Hair follicular keratinocyte (primary cell): ENCODE results near the gene CDC42BPG. TPM values are rescaled to one million over a fixed set of nuclear protein-coding genes. Genes with fewer than 3 reads are reported as not detected.

Experiments
- total RNA-seq: library from RNA; depleted of rRNA; stranded (reverse); fragments of >200 nt; gene quantifications from 2 replicates; pipeline ENCODE4 v1.2.3, GENCODE V29; 2015

Gene CDC42BPG
- total RNA-seq, result 3.8 and 8.1 TPM in 2 replicates

DNA sequence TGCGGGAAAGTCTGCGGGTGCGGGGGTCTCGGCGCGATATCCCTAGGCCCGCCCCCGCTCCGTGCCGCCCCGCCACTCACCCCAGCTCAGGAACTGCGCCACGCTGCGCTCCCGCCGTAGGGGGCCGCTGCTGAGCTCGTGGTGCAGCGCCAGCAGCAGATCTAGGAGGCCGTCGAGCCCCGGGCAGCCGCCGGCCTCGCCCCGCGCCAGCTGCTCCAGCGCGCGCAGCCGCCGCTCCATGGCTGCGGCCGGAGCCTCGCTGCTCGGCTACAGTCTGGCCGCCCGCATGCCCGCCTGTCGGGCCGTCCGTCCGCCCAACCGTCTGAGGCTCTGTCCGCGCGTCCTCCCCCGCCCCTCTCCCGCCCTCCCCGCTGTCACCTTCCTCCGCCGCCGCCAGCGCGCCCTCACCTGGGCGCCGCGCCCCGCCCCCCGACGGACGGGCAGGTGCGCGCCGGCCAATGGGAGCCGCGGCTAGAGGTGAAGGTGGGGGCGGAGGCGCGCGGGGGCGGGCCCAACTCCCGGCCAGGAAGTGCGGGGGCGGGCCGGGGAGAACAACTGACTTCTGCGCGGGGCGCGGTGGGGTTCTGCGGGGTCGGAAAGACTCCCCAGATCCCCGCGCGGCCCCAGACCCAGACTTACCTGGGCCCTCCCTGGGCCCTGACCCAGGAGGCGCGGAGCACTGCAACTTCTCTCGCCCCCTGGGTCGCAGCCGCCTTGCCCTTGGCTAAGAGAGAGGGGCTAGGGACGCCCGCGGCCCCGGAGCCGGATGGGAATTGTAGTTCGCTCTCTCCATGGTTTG lies at the start of gene CDC42BPG:
TSS of gene CDC42BPG (minus strand) at position 324 of the 799 bp plus-strand sequence. CDS start at position 240, 84 bp downstream.

GRCh38 chr11:64878494-64879243 lies 34.2 kb upstream of the CDC42BPG start, which contains the start of gene EHD1:
EHD1 (minus strand) TSS chr11:64878621; CDS start chr11:64878464, 157 bp downstream.

DNA sequence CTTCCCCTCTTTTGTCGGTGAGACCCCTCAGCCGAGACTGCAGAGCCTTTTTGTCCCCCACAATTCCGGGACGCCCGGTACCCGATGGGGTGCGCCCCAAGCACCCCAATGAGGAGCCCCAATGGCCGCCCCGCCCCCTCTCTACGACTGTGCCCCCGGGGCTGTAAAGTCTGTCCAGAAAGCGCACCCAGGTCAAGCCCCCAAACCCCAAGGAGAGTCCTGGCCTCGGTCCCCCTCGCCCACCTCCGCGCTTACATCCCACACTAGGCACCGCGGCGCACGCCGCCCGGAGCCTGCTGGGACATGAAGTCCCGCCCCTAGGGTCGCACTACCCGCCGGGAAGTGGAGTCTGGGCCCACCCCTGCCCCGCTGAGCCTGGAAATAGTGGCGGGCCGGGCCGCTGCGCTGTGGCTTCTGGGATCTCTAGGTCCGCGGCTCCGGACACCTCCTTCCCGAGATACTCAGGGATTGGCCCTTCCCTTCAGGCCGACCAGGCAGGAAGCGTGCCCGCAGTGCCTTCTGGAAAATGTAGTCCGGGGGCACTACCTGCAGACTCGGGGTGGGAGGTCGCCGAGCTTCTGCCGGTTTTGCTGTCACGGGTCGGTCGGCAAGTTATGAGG lies 34.1 kb downstream of the CDC42BPG start, which contains the start of gene MEN1:
TSS of gene MEN1 (minus strand) at position 281 of the 620 bp plus-strand sequence. CDS start 442 bp downstream, outside the sequence.

DNA sequence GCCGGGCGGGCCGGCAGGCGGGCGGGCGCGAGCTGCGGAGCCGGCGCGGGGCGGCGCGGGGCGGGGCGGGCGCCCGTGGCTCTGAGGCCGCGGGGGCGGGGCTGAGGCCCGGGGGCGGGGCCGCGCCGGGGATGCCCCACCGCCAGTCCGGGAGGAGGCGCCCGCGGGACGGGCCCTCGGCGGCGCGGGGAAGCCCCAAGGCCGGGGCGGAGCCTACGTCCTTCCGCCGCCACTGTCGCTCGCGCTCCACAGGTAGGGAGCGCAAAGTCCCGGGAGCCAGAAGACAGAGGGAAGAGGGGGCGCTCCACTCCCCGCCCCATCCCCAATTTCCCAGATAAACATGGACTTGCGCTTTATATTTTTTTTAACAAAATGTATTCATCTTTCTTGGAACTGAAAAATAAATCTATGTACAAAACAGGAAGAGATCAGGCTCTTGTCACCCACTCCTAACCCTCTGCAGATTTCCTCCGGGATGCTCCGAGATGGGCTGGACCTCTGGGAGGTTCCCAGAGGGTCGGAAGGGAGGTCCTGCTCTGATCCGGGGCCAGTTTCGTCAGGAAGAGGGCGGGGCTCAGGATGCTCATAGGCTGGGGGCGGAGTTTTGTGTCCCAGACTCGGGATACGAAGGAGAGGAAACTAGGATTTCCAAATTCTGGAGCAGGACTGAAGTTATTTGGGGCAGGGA lies 41.2 kb downstream of the CDC42BPG start, which contains the start of gene MAP4K2:
TSS of gene MAP4K2 (minus strand) at position 57 of the 688 bp plus-strand sequence. CDS start 65 bp downstream, outside the sequence.

GRCh38 chr11:64778473-64779298 lies 65.8 kb downstream of the CDC42BPG start, which contains the start of gene SF1:
SF1 (minus strand) TSS chr11:64778542; CDS start chr11:64778392, 150 bp downstream.

Other genes with a start within 250 kb of the CDC42BPG start
- 0.04 TPM in 1 of 2 replicates, not detected in the other for gene NRXN2, start 121.5 kb downstream of the CDC42BPG start, total RNA-seq
- gene RASGRP2, start 100.5 kb downstream of the CDC42BPG start, total RNA-seq, result 2.1 TPM in 1 of 2 replicates, not detected in the other
- 0.08 TPM in 1 of 2 replicates, not detected in the other for gene PYGM, start 84.7 kb downstream of the CDC42BPG start, total RNA-seq
- 89.7 and 155 TPM in 2 replicates for gene SF1, start 66.1 kb downstream of the CDC42BPG start, total RNA-seq
- 18.7 and 21.4 TPM in 2 replicates for gene MAP4K2, start 41.4 kb downstream of the CDC42BPG start, total RNA-seq
- gene MEN1, start 34.1 kb downstream of the CDC42BPG start, total RNA-seq, result 16.7 and 20.0 TPM in 2 replicates
- 92.0 and 131 TPM in 2 replicates for gene EHD1, start 34.0 kb upstream of the CDC42BPG start, total RNA-seq
- 16.2 and 18.5 TPM in 2 replicates for gene ATG2A, start 72.6 kb upstream of the CDC42BPG start, total RNA-seq
- 16.4 and 28.7 TPM in 2 replicates for gene PPP2R5B, start 80.0 kb upstream of the CDC42BPG start, total RNA-seq
- gene GPHA2, start 91.2 kb upstream of the CDC42BPG start, total RNA-seq, result not detected in 2 replicates
- not detected in 2 replicates for gene MAJIN, start 127.5 kb upstream of the CDC42BPG start, total RNA-seq
- gene BATF2, start 152.3 kb upstream of the CDC42BPG start, total RNA-seq, result 0.19 and 0.31 TPM in 2 replicates
- gene ARL2, start 169.5 kb upstream of the CDC42BPG start, total RNA-seq, result 157 and 167 TPM in 2 replicates
- gene SNX15, start 182.8 kb upstream of the CDC42BPG start, total RNA-seq, result 18.7 and 21.1 TPM in 2 replicates
- 20.9 and 37.1 TPM in 2 replicates for gene SAC3D1, start 196.6 kb upstream of the CDC42BPG start, total RNA-seq
- gene NAALADL1, start 213.9 kb upstream of the CDC42BPG start, total RNA-seq, result 13.0 and 32.8 TPM in 2 replicates
- gene CDCA5, start 239.4 kb upstream of the CDC42BPG start, total RNA-seq, result 7.2 and 25.9 TPM in 2 replicates
- gene ZFPL1, start 239.6 kb upstream of the CDC42BPG start, total RNA-seq, result 51.1 and 54.4 TPM in 2 replicates